Activated T-cell treated with anti-CD3 and anti-CD28 coated beads, Interleukin-2, amount 50 U/mL, for 48 hours (primary cell): ENCODE results near the gene GPATCH4.
A peak's percentile ranks its signal among the peaks of the same experiment; 100 is the strongest.
"Not testable (repeated sequence)": the region's sequence is repeated elsewhere in the genome, so short reads cannot be mapped to it uniquely, and the experiment has no call there.

ENCODE experiments used
- DNase-seq, 2 experiments: peaks; one replicate each; pipeline ENCODE4 v3.0.0-alpha.2; 2020

GPATCH4 gene

GRCh38 chr1:156626079-156626438 is 24.8 kb upstream of the GPATCH4 start:
- no peak for DNase-seq

GRCh38 chr1:156625436-156626078 is 24.3 kb upstream of the GPATCH4 start:
- DNase-seq = peak; percentile 82 to 85

GRCh38 chr1:156624814-156625435 is 23.6 kb upstream of the GPATCH4 start:
- peak in 1 of 2 experiments; percentile 34 for DNase-seq

GRCh38 chr1:156623946-156624813 is 22.9 kb upstream of the GPATCH4 start:
- peak; percentile 64 to 72 for DNase-seq

GRCh38 chr1:156622581-156623297 is 21.5 kb upstream of the GPATCH4 start:
- no peak for DNase-seq

GRCh38 chr1:156619582-156619955 is 18.3 kb upstream of the GPATCH4 start:
- DNase-seq = no peak

GRCh38 chr1:156618853-156619581 is 17.7 kb upstream of the GPATCH4 start, which contains the start of gene HAPLN2:
HAPLN2 (plus strand) TSS chr1:156619415; CDS start chr1:156623491, 4,076 bp downstream.
- DNase-seq = peak; percentile 47 to 48

- DNase-seq = no peak
Measured at GRCh38 chr1:156616463-156616862, 15.2 kb upstream of the GPATCH4 start.

GRCh38 chr1:156615946-156616345 is 14.7 kb upstream of the GPATCH4 start:
- DNase-seq = no peak

- DNase-seq = no peak
Measured at GRCh38 chr1:156612666-156613065, 11.4 kb upstream of the GPATCH4 start.

- not testable (repeated sequence) for DNase-seq
Measured at GRCh38 chr1:156610072-156610471, 8.8 kb upstream of the GPATCH4 start.

GRCh38 chr1:156608981-156609380 is 7.7 kb upstream of the GPATCH4 start:
- peak; percentile 65 to 72 for DNase-seq

GRCh38 chr1:156608036-156608674 is 6.9 kb upstream of the GPATCH4 start:
- peak in 1 of 2 experiments; percentile 63 for DNase-seq

- not testable (repeated sequence) for DNase-seq
Measured at GRCh38 chr1:156607344-156607743, 6.1 kb upstream of the GPATCH4 start.

GRCh38 chr1:156602557-156602993 is 1.3 kb upstream of the GPATCH4 start:
- DNase-seq = no peak

GRCh38 chr1:156601892-156602291 is 613 bp upstream of the GPATCH4 start:
- DNase-seq = no peak

- no peak for DNase-seq
Measured at GRCh38 chr1:156600733-156601121, 552 bp downstream of the GPATCH4 start.

- DNase-seq = no peak
Measured at GRCh38 chr1:156599811-156600210, 1.5 kb downstream of the GPATCH4 start.

GRCh38 chr1:156598731-156599432 is 2.4 kb downstream of the GPATCH4 start:
- no peak for DNase-seq

- no peak for DNase-seq
Measured at GRCh38 chr1:156598125-156598524, 3.2 kb downstream of the GPATCH4 start.

- no peak for DNase-seq
Measured at GRCh38 chr1:156596426-156596825, 4.9 kb downstream of the GPATCH4 start.
